IPS-NIHi11 (cell line): ENCODE results near the gene CASP10.
"Not testable (repeated sequence)": the region's sequence is repeated elsewhere in the genome, so short reads cannot be mapped to it uniquely, and the experiment has no call there.

Experiments
- DNase-seq: peaks from one replicate; pipeline ENCODE4 v3.0.0; 2012; ENCODE audit warnings: mixed read lengths, low spot score

Gene CASP10

GRCh38 chr2:201154615-201155399 lies 28.1 kb upstream of the CASP10 start:
- DNase-seq, result no peak

GRCh38 chr2:201156036-201156435 lies 26.9 kb upstream of the CASP10 start:
- DNase-seq, result no peak

- no peak for DNase-seq
Observed at GRCh38 chr2:201156640-201157039, 26.3 kb upstream of the CASP10 start.

- no peak for DNase-seq
Observed at GRCh38 chr2:201157694-201158093, 25.2 kb upstream of the CASP10 start.

GRCh38 chr2:201158111-201158929 lies 24.6 kb upstream of the CASP10 start:
- DNase-seq, result peak; percentile 74

- no peak for DNase-seq
Observed at GRCh38 chr2:201164166-201164565, 18.8 kb upstream of the CASP10 start.

- DNase-seq, result no peak
Observed at GRCh38 chr2:201167546-201167945, 15.4 kb upstream of the CASP10 start.

- not testable (repeated sequence) for DNase-seq
Observed at GRCh38 chr2:201168496-201168895, 14.4 kb upstream of the CASP10 start.

GRCh38 chr2:201171259-201171814 lies 11.6 kb upstream of the CASP10 start:
- no peak for DNase-seq

- DNase-seq, result no peak
Observed at GRCh38 chr2:201172279-201172678, 10.7 kb upstream of the CASP10 start.

GRCh38 chr2:201174687-201175086 lies 8.3 kb upstream of the CASP10 start:
- DNase-seq, result no peak

- no peak for DNase-seq
Observed at GRCh38 chr2:201176081-201176481, 6.9 kb upstream of the CASP10 start.

GRCh38 chr2:201180010-201180409 lies 2.9 kb upstream of the CASP10 start:
- DNase-seq, result no peak

GRCh38 chr2:201183365-201183727 lies 405 bp downstream of the CASP10 start:
- no peak for DNase-seq

GRCh38 chr2:201183835-201184234 lies 894 bp downstream of the CASP10 start:
- DNase-seq, result not testable (repeated sequence)

GRCh38 chr2:201184248-201184647 lies 1.3 kb downstream of the CASP10 start:
- DNase-seq, result not testable (repeated sequence)

GRCh38 chr2:201185863-201186262 lies 2.9 kb downstream of the CASP10 start:
- no peak for DNase-seq

- no peak for DNase-seq
Observed at GRCh38 chr2:201186982-201187381, 4.0 kb downstream of the CASP10 start.

GRCh38 chr2:201188449-201188848 lies 5.5 kb downstream of the CASP10 start:
- no peak for DNase-seq

GRCh38 chr2:201191132-201191875 lies 8.4 kb downstream of the CASP10 start:
- no peak for DNase-seq

- DNase-seq, result no peak
Observed at GRCh38 chr2:201194097-201194496, 11.2 kb downstream of the CASP10 start.

- no peak for DNase-seq
Observed at GRCh38 chr2:201195331-201195730, 12.4 kb downstream of the CASP10 start.
